Fibroblast of skin of back (primary cell): ENCODE measurements around the gene RTKN.

ENCODE experiments used
- DNase-seq: peaks from one replicate; pipeline ENCODE4 v3.0.0-alpha.2; 2013

The RTKN gene

GRCh38 chr2:74375838-74376237 is 65.9 kb downstream of the RTKN start:
- DNase-seq: no peak
